A549 (cell line): ENCODE measurements around the gene B3GALT4.

Experiments
- CHD4 ChIP-seq: fragments of 200-600 bp; sonication (generic); IDR thresholded peaks from 2 replicates; pipeline ENCODE4 v1.6.1; 2016; ENCODE audit warnings: antibody characterized with exemption, mild to moderate bottlenecking, borderline replicate concordance
- CTCF ChIP-seq: fragments of >200 bp; sonication (Bioruptor Twin); formaldehyde crosslinking; IDR thresholded peaks from 3 replicates; pipeline ENCODE4 v1.5.1; 2016
- ESRRA ChIP-seq: fragments of 150-350 bp; IDR thresholded peaks from 2 replicates; pipeline ENCODE4 v1.6.1; 2014; ENCODE audit warnings: mild to moderate bottlenecking, low read length, borderline replicate concordance
- JUNB ChIP-seq: fragments of >200 bp; sonication (Bioruptor Twin); formaldehyde crosslinking; IDR thresholded peaks from 2 replicates; pipeline ENCODE4 v1.6.1; 2016
- MAFK ChIP-seq: fragments of 450-650 bp; IDR thresholded peaks from 2 replicates; pipeline ENCODE4 v1.6.1; 2014; ENCODE audit not compliant: partially characterized antibody
- MAZ ChIP-seq: fragments of 150-350 bp; IDR thresholded peaks from 2 replicates; pipeline ENCODE4 v1.6.1; 2014; ENCODE audit warnings: antibody characterized with exemption, low read depth, low read length, borderline replicate concordance
- POLR2A ChIP-seq: IDR thresholded peaks from 2 replicates; pipeline ENCODE4 v1.6.1; 2012; ENCODE audit warnings: mild to moderate bottlenecking, low read length
- POLR2AphosphoS2 ChIP-seq: conservative IDR thresholded peaks from 2 replicates; pipeline ENCODE4 v1.6.1; 2012; ENCODE audit warnings: low read length, improper control_type of control experiment, inconsistent platforms
- RARB ChIP-seq: fragments of 250-450 bp; sonication (Bioruptor Pico); IDR thresholded peaks from 2 replicates; pipeline ENCODE4 v1.8.0; 2021; ENCODE audit warnings: mild to moderate bottlenecking, moderate library complexity
- REST ChIP-seq: fragments of 200-600 bp; sonication (generic); IDR thresholded peaks from 2 replicates; pipeline ENCODE4 v1.6.1; 2016; ENCODE audit warnings: antibody characterized with exemption, mild to moderate bottlenecking, moderate library complexity
- ZSCAN20 ChIP-seq: fragments of 250-450 bp; sonication (Bioruptor Pico); IDR thresholded peaks from 2 replicates; pipeline ENCODE4 v1.8.0; 2022; ENCODE audit warnings: mild to moderate bottlenecking, moderate library complexity

GRCh38 chr6:33313105-33313708, 36.3 kb downstream of the B3GALT4 start:
- TF ChIP-seq JUNB (no peak), POLR2AphosphoS2 (no peak), RARB (CRISPR knock-in tag) (no peak), CTCF (no peak), POLR2A (no peak), MAZ (no peak), REST (no peak), ZSCAN20 (CRISPR knock-in tag) (no peak), ESRRA (no peak), CHD4 (no peak), MAFK (no peak)
